Caki2 (cell line): ENCODE measurements around the gene DPP3. TPM values are rescaled to one million over a fixed set of nuclear protein-coding genes. Genes with fewer than 3 reads are reported as not detected.

Experiments used
- DNase-seq: peaks from one replicate; pipeline ENCODE4 v3.0.0-alpha.2; 2015; ENCODE audit warnings: low read depth
- in situ Hi-C: cut with HindIII; loops from 2 replicates; pipeline ENCODE4 v1.10.0; 2016; ENCODE audit warnings: low sequenced_read_pairs, low pct_unique_long_range_greater_than_20kb, mixed read lengths
- total RNA-seq: library from RNA; depleted of rRNA; stranded (reverse); fragments of >200 nt; shearing (Covaris generic); gene quantifications from 2 replicates; pipeline ENCODE4 v1.2.3, GENCODE V29; 2014; ENCODE audit warnings: low replicate concordance; rRNA removed

DPP3 gene
- total RNA-seq, 1 experiment from 2014 or later: 59.9 TPM

- no peak for DNase-seq
- in situ Hi-C loops: no loop called here
These were observed 66.2 kb downstream of the DPP3 start, which contains the start of gene ACTN3 for GRCh38 chr11:66546368-66546965. Gene ACTN3 (plus strand): TSS chr11:66546903. CDS start chr11:66546938, 35 bp downstream.

GRCh38 chr11:66546966-66547661, 66.9 kb downstream of the DPP3 start:
- DNase-seq: no peak
- in situ Hi-C loops: no loop called here

DNA sequence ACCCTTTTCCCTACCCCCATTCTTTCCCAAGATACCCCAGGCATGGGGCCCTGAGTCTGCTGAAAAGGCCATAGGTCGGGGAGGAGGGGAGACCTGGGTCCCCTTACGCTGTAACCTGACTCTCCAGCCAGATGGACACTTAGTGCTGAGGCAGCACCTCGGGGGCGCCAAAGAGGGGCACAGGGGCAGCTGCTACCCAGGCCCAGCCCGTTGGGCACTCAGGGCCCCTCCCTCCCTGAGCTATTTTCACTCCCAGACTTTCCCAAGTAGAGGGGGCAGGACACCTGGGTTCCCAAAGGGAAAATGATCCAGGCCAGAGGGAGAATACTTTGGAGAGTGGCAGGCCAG, 67.4 kb downstream of the DPP3 start:
- DNase-seq: no peak
- in situ Hi-C loops: no loop called here

GRCh38 chr11:66548041-66548440, 67.8 kb downstream of the DPP3 start:
- no peak for DNase-seq
- in situ Hi-C loops: no loop called here

DNA sequence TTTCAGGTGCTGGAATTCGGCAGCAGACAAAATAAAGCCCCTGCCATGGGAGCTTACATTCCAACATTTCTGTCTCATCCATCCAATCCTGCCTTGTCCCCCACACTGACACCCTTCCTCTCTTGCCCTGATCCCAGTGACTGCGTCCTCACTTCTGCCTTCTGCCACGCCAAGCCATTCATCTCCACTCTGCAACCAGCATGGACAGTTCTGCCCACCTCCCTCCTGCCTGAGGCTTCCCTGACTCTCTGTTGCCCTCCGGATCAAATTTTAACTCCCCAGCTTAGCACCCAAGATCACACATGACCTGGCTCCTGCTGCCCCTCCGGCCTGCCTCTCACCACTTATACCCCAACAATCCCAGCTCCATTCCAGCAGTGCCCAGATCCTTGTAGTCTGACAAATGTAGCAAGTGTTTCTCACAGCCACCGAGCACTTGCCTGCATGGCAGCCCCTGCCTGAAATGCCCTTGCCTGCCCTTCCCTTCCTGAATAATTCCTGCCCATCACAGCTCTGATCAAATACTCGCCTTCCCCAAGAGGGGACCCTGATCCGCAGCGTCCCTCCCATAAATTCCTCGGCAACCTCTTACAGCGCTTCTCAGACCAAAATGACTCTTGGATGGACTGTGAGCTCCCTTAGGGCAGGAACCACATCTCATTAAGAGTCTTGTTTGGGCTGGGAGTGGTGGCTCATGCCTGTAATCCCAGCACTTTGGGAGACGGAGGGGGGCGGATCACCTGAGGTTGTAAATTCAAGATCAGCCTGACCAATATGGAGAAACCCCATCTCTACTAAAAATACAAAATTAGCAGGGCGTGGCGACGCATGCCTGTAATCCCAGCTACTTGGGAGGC, 68.8 kb downstream of the DPP3 start:
- DNase-seq: no peak
- in situ Hi-C loops: no loop called here

- in situ Hi-C loops: no loop called here
- DNase-seq: no peak
These were observed 69.5 kb downstream of the DPP3 start for GRCh38 chr11:66549696-66550095.

DNA sequence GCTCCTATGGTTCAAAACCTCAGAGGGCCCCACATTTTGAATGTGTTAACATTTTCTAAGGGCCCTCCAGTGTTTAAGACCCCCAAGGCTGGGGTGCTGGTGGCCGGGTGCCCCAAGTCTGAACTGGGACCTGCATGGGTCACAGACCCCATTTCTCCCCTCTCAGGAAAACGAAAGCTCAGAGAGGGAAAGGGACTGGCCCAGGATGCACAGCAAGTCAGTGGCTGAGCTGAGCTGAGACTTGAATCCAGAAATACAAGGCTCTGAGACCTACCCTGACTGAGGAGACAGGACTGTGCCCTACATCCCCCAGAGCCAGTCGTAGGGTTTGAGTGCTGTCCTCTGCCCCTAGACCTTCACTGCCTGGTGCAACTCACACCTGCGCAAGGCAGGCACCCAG, 70.7 kb downstream of the DPP3 start:
- in situ Hi-C loops: no loop called here
- DNase-seq: no peak

DNA sequence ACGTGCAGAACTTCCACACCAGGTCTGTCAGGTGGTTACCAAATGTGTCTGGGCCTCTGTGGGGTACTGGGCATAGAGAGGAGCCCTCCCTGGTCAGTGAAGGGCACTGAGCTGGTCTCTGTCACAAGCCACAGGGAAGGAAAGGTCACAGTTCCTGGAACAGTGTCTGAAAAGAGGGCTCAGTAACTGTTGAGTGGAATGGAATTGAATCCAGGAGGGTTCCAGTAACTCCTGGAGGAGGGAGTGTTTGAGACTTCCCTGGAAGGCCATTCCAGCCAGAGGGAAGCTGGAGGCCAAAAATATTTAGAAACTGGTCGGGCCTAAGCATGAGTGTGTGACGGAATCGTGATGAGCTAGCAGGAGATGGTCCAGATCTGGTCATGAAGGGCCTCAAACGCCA, 74.4 kb downstream of the DPP3 start:
- in situ Hi-C loops: no loop called here
- no peak for DNase-seq

DNA sequence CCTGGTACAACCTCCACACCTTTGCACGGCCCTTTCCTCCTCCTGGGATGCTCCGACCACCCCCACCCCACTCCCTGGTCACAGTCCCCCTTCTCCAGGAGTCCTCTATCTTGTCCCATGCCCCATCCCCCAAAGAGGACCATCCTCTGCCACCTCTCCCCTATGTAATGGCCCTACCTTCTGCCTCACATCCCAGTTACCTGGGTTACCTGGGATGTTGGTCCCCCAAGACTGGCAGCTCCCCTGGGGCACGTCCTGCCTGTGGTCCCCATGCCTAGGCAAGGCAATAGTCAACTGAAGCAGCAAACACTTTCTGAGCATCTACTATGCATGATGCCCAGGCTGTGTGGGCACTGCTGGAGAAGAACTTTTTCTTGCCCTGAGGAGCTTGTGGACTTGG, 75.2 kb downstream of the DPP3 start:
- DNase-seq: no peak
- in situ Hi-C loops: no loop called here

DNA sequence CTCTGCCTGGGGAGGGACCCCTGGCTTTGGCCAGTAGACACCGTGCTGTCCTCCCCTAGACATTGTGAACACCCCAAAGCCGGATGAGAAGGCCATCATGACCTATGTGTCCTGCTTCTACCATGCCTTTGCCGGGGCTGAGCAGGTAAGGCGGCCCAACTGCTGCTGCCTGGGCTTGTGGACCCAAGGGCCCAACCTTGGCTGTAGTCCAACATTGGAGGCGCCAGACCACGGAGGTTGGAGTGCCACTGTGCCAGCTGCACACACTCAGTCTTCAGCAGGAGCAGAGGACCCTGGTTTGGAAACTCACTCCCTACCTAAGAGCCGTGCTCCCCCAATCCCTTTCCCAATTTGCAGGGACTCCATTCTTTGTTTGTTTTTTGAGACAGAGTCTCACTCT, 75.9 kb downstream of the DPP3 start:
- no peak for DNase-seq
- in situ Hi-C loops: no loop called here

DNA sequence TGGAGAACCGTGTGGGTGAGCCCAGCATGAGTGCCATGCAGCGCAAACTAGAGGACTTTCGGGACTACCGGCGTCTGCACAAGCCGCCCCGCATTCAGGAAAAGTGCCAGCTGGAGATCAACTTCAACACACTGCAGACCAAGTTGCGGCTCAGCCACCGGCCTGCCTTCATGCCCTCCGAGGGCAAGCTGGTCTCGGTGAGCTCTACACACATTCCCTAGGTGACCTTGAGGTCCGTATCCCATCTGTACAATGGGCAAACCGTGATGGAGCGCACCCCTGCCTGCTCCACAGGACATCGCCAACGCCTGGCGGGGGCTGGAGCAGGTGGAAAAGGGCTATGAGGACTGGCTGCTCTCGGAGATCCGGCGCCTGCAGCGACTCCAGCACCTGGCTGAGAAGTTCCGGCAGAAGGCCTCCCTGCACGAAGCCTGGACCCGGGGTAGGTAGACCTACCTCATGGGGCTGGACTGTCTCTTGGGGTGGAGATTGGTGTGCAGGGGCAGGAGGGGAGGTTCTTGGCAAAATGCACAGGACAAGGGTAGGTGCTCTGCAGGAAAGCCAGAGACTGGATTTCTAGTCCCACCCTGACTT, 77.6 kb downstream of the DPP3 start:
- DNase-seq: no peak
- in situ Hi-C loops: no loop called here

Other genes starting within 250 kb of the DPP3 start
- 23.9 and 41.1 TPM in 2 replicates for gene KLC2, start 222.7 kb upstream of the DPP3 start, total RNA-seq
- gene RAB1B, start 211.8 kb upstream of the DPP3 start, total RNA-seq: 55.4 and 56.1 TPM in 2 replicates
- gene CNIH2, start 202.3 kb upstream of the DPP3 start, total RNA-seq: 0.61 TPM in 1 of 2 replicates, not detected in the other
- 114 and 188 TPM in 2 replicates for gene YIF1A, start 191.3 kb upstream of the DPP3 start, total RNA-seq
- not detected in 2 replicates for gene TMEM151A, start 188.5 kb upstream of the DPP3 start, total RNA-seq
- not detected in 2 replicates for gene CD248, start 163.4 kb upstream of the DPP3 start, total RNA-seq
- 24.5 and 28.4 TPM in 2 replicates for gene RIN1, start 144.0 kb upstream of the DPP3 start, total RNA-seq
- 80.0 and 85.9 TPM in 2 replicates for gene BRMS1, start 135.3 kb upstream of the DPP3 start, total RNA-seq
- 58.0 and 65.4 TPM in 2 replicates for gene B4GAT1, start 132.8 kb upstream of the DPP3 start, total RNA-seq
- gene SLC29A2, start 108.7 kb upstream of the DPP3 start, total RNA-seq: not detected in 2 replicates
- gene NPAS4, start 59.4 kb upstream of the DPP3 start, total RNA-seq: not detected in 2 replicates
- gene MRPL11, start 41.6 kb upstream of the DPP3 start, total RNA-seq: 113 and 202 TPM in 2 replicates
- gene PELI3, start 13.5 kb upstream of the DPP3 start, total RNA-seq: 10.0 and 16.7 TPM in 2 replicates
- gene BBS1, start 30.2 kb downstream of the DPP3 start, total RNA-seq: 20.6 and 28.0 TPM in 2 replicates
- 10.9 and 52.6 TPM in 2 replicates for gene ZDHHC24, start 65.6 kb downstream of the DPP3 start, total RNA-seq
- not detected in 2 replicates for gene ACTN3, start 66.5 kb downstream of the DPP3 start, total RNA-seq
- not detected in 2 replicates for gene CTSF, start 88.2 kb downstream of the DPP3 start, total RNA-seq
- gene CCDC87, start 112.6 kb downstream of the DPP3 start, total RNA-seq: 0.41 and 0.61 TPM in 2 replicates
- 38.1 and 43.5 TPM in 2 replicates for gene CCS, start 112.8 kb downstream of the DPP3 start, total RNA-seq
- 15.3 and 17.1 TPM in 2 replicates for gene RBM14, start 136.2 kb downstream of the DPP3 start, total RNA-seq
- 116 and 133 TPM in 2 replicates for gene RBM4, start 158.3 kb downstream of the DPP3 start, total RNA-seq
- 8.5 and 29.2 TPM in 2 replicates for gene RBM4B, start 197.5 kb downstream of the DPP3 start, total RNA-seq
- 0.71 and 0.87 TPM in 2 replicates for gene SPTBN2, start 248.8 kb downstream of the DPP3 start, total RNA-seq